Caco-2 (cell line): Measurements from ENCODE around the gene FCGR2B. TPM values are rescaled to one million over a fixed set of nuclear protein-coding genes. Genes with fewer than 3 reads are reported as not detected.

Experiments used
- BruUV-seq: library from RNA; stranded (reverse); fragments of 400-500 nt; replicated peaks from 2 replicates; lab custom pipeline; 2021; lab: Mats Ljungman, UMichigan
- CTCF ChIA-PET: fragments of 300-600 bp; sonication (Branson Sonifier 250); formaldehyde crosslinking; loops from one replicate; lab custom pipeline; 2022; ENCODE audit warnings: antibody characterized with exemption; lab: Charles Lee
- POLR2A ChIA-PET: fragments of 300-600 bp; sonication (Branson Sonifier 250); formaldehyde crosslinking; loops from one replicate; lab custom pipeline; 2022; ENCODE audit warnings: antibody characterized with exemption; lab: Charles Lee
- DNase-seq, 2 experiments: peaks; one replicate each; pipeline versions ENCODE4 v3.0.0 to v3.0.0-alpha.2; 2020 to 2022
- H3K27me3 ChIP-seq: replicated peaks from 2 replicates; pipeline ENCODE4 v1.6.0; 2011; ENCODE audit warnings: low read length; ENCODE audit not compliant: control insufficient read depth, insufficient read depth
- H3K36me3 ChIP-seq: 2 replicates; pipeline ENCODE4 v1.5.1; 2011; ENCODE audit warnings: low read length; ENCODE audit not compliant: control insufficient read depth, insufficient read depth
- H3K4me1 ChIP-seq: fragments of 250-450 bp; sonication (Bioruptor Pico); 2 replicates; pipeline ENCODE4 v1.5.1; 2020; ENCODE audit warnings: mild to moderate bottlenecking
- H3K4me3 ChIP-seq: 2 replicates; pipeline ENCODE4 v1.5.1; 2011; ENCODE audit warnings: low read depth, mild to moderate bottlenecking, control low read depth, low read length
- H3K9me3 ChIP-seq: fragments of 250-450 bp; sonication (Bioruptor Pico); 2 replicates; pipeline ENCODE4 v1.5.1; 2020; ENCODE audit warnings: mild to moderate bottlenecking, moderate library complexity
- H3K27ac Mint-ChIP-seq: one replicate; pipeline ENCODE4 v1.8.0; 2022; ENCODE audit warnings: mixed read lengths; ENCODE audit not compliant: unreplicated experiment
- H3K27me3 Mint-ChIP-seq: one replicate; pipeline ENCODE4 v1.8.0; 2022; ENCODE audit warnings: mixed read lengths; ENCODE audit not compliant: insufficient read depth, unreplicated experiment
- H3K36me3 Mint-ChIP-seq: one replicate; pipeline ENCODE4 v1.8.0; 2022; ENCODE audit warnings: mild to moderate bottlenecking, mixed read lengths; ENCODE audit not compliant: insufficient read depth, unreplicated experiment
- H3K4me1 Mint-ChIP-seq: one replicate; pipeline ENCODE4 v1.8.0; 2022; ENCODE audit warnings: low read depth, mixed read lengths; ENCODE audit not compliant: unreplicated experiment
- H3K4me3 Mint-ChIP-seq: one replicate; pipeline ENCODE4 v1.8.0; 2022; ENCODE audit warnings: mild to moderate bottlenecking, moderate library complexity, mixed read lengths; ENCODE audit not compliant: unreplicated experiment
- H3K9me3 Mint-ChIP-seq: one replicate; pipeline ENCODE4 v1.8.0; 2022; ENCODE audit warnings: mixed read lengths; ENCODE audit not compliant: unreplicated experiment
- intact Hi-C: fragments of 100-400 bp; cut with micrococcal nuclease; formaldehyde crosslinking; loops from one replicate; pipeline ENCODE4 v1.10.0; 2022; ENCODE audit not compliant: unreplicated experiment
- total RNA-seq: library from RNA; stranded (reverse); gene quantifications from 2 replicates; pipeline ENCODE4 v1.2.3, GENCODE V29; 2022
- TF ChIP-seq, protein P1 (sequence below), 2 experiments: fragments of 200-600 bp in 1 of 2; IDR thresholded peaks; 1 replicate in 1 of 2; 2 replicates in 1 of 2; pipeline versions ENCODE4 v1.5.1 to v1.8.0; 2011 to 2022; ENCODE audit warnings: antibody characterized with exemption in 1 of 2, control low read depth in 1 of 2, inconsistent platforms in 1 of 2, low read depth in 1 of 2, low read length in 1 of 2, mild to moderate bottlenecking in 1 of 2, moderate library complexity in 1 of 2; ENCODE audit not compliant: insufficient read depth in 1 of 2, severe bottlenecking in 1 of 2, unreplicated experiment in 1 of 2

The FCGR2B gene
- total RNA-seq, 1 experiment from 2014 or later = not detected

DNA sequence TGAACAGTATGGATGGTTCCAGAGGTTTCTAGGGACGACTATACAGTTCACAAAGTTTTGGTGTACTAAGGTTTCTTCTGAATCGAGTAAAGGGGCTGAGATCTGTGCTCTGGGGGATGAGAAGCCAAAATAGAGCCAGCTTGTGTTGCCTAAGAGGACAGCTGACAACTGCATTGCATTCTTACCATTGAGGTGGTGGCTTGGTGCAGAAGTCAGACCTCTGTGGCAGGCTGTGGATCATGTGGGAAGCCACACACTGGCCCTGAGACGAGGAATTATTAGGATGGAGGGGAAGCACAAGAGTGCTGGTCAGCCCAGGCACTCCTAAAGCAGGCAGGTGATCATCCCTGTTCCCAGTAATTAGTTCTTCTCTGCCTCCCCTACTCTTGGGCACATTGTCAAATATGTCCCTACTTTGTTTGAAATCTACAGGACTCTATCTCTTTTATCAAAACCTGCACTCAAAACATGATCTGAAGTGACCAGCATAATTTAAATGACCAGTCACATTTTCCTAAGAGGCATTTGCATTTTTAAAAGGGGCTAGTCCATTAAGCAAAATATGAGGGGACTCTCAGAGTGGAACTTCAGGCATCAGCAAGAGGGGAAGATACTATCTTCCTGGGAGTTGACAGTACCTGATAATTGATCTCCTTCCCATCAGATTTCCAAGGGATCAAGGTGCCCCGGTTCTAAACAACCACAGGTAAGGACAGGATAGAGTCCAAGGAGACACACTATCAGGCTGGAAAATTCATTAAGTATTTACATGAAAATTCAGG, 58.2 kb downstream of the FCGR2B start, which contains the start of gene FCRLB:
Gene FCRLB, plus strand, starts transcription at position 589 of the 782 bp plus-strand sequence. CDS start 1,129 bp downstream, outside the sequence.
- Mint-ChIP-seq H3K36me3 (peaks cover 4% of the 10 kb centered on the region), H3K4me1 (peaks cover 7% of the 10 kb centered on the region), H3K27ac (no peak within 1 kb of the TSS), H3K27me3 (peaks cover 24% of the 10 kb centered on the region), H3K9me3 (no peaks in the 10 kb centered on the region), H3K4me3 (no peak within 1 kb of the TSS)
- Histone ChIP-seq H3K4me3 (no peak within 1 kb of the TSS), H3K4me1 (no peaks in the 10 kb centered on the region), H3K27me3 (no peaks in the 10 kb centered on the region), H3K36me3 (no peaks in the 10 kb centered on the region), H3K9me3 (no peaks in the 10 kb centered on the region)
- TF ChIP-seq, protein P1, sequence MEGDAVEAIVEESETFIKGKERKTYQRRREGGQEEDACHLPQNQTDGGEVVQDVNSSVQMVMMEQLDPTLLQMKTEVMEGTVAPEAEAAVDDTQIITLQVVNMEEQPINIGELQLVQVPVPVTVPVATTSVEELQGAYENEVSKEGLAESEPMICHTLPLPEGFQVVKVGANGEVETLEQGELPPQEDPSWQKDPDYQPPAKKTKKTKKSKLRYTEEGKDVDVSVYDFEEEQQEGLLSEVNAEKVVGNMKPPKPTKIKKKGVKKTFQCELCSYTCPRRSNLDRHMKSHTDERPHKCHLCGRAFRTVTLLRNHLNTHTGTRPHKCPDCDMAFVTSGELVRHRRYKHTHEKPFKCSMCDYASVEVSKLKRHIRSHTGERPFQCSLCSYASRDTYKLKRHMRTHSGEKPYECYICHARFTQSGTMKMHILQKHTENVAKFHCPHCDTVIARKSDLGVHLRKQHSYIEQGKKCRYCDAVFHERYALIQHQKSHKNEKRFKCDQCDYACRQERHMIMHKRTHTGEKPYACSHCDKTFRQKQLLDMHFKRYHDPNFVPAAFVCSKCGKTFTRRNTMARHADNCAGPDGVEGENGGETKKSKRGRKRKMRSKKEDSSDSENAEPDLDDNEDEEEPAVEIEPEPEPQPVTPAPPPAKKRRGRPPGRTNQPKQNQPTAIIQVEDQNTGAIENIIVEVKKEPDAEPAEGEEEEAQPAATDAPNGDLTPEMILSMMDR (IDR thresholded peaks at IDR 0.05; ENCODE audit: insufficient read depth in 1 of 2, low read depth in 1 of 2, low read length in 1 of 2, severe bottlenecking in 1 of 2, unreplicated experiment in 1 of 2) = no peak
- intact Hi-C loops = no loop called here
- CTCF ChIA-PET = no interaction called here
- no peak for DNase-seq
- POLR2A ChIA-PET = no interaction called here
- no TSS peak for BruUV-seq

GRCh38 chr1:161721738-161722343, 58.9 kb downstream of the FCGR2B start:
- peaks cover 7% of the 10 kb centered on the region for H3K4me1 Mint-ChIP-seq
- no TSS peak for BruUV-seq
- peaks cover 10% of the 10 kb centered on the region for H3K36me3 Mint-ChIP-seq
- ChIA-PET CTCF (no interaction called here), POLR2A (no interaction called here)
- intact Hi-C loops = no loop called here
- no peaks in the 10 kb centered on the region for H3K9me3 ChIP-seq
- H3K4me3 ChIP-seq = no peak overlapping the region
- no peaks in the 10 kb centered on the region for H3K9me3 Mint-ChIP-seq
- peaks cover 24% of the 10 kb centered on the region for H3K27me3 Mint-ChIP-seq
- TF ChIP-seq, protein P1 (IDR thresholded peaks at IDR 0.05; ENCODE audit: insufficient read depth in 1 of 2, low read depth in 1 of 2, low read length in 1 of 2, severe bottlenecking in 1 of 2, unreplicated experiment in 1 of 2) = no peak
- no peak overlapping the region for H3K27ac Mint-ChIP-seq
- no peaks in the 10 kb centered on the region for H3K36me3 ChIP-seq
- H3K4me3 Mint-ChIP-seq = no peak overlapping the region
- DNase-seq = no peak
- no peaks in the 10 kb centered on the region for H3K4me1 ChIP-seq
- H3K27me3 ChIP-seq = no peaks in the 10 kb centered on the region

DNA sequence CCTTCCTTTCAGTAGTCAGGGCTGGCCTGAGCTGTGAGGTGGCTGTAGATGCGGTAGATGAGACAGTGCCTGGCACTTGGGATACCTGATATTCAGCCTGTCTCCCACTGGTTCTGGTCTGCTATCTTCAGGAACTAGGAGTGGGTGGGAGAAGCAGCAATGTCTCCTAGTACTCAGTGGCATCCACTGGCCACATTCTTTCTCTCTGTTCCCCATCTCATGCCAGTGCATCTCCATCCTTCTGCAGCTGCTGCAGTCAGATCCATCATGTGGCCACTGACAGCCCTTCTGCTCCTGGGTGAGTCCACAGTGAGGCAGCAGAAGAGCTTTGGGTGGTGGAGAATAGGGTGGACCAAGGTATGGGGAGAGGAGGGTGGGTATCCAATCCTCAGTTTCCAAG, 59.5 kb downstream of the FCGR2B start:
- Mint-ChIP-seq H3K4me1 (peaks cover 7% of the 10 kb centered on the region), H3K36me3 (peaks cover 10% of the 10 kb centered on the region), H3K27ac (no peak overlapping the region), H3K27me3 (peaks cover 19% of the 10 kb centered on the region), H3K9me3 (no peaks in the 10 kb centered on the region), H3K4me3 (no peak overlapping the region)
- DNase-seq = no peak
- ChIA-PET POLR2A (no interaction called here), CTCF (no interaction called here)
- intact Hi-C loops = no loop called here
- BruUV-seq = no TSS peak
- Histone ChIP-seq H3K4me1 (no peaks in the 10 kb centered on the region), H3K36me3 (no peaks in the 10 kb centered on the region), H3K9me3 (no peaks in the 10 kb centered on the region), H3K4me3 (no peak overlapping the region), H3K27me3 (no peaks in the 10 kb centered on the region)
- TF ChIP-seq, protein P1 (IDR thresholded peaks at IDR 0.05; ENCODE audit: insufficient read depth in 1 of 2, low read depth in 1 of 2, low read length in 1 of 2, severe bottlenecking in 1 of 2, unreplicated experiment in 1 of 2) = no peak
